ENCODE data around the gene AGAP2. TPM values are rescaled to one million over a fixed set of nuclear protein-coding genes. Genes with fewer than 3 reads are reported as not detected.

Gene AGAP2
- total and polyA plus RNA-seq, 2 of the 13 experiments (the other 11 are each of a cell fraction or from before 2014, with no cell fraction given): 0.38 to 0.45 TPM

- ATAC-seq: no peak
- Histone ChIP-seq H3K9me3 (ENCODE audit: low read length) (no peaks in the 10 kb centered on the region), H3K27ac (ENCODE audit: extremely low read length, insufficient read depth, low read length) (no peak overlapping the region), H3K9ac (ENCODE audit: insufficient read depth, low read depth, low read length) (no peak overlapping the region), H3K36me3 (replicated peaks in 1 of 2; ENCODE audit: control insufficient read depth in 1 of 2, insufficient read depth in 2 of 2, low read length in 2 of 2) (peaks cover 19 to 61% of the 10 kb centered on the region in 2 experiments), H4K20me1 (ENCODE audit: insufficient read depth, low read length) (no peaks in the 10 kb centered on the region), H3K27me3 (ENCODE audit: control insufficient read depth in 1 of 2, insufficient read depth in 2 of 2, low read length in 2 of 2) (no peaks in the 10 kb centered on the region), H3K4me1 (ENCODE audit: insufficient read depth, low read length) (peaks cover 5% of the 10 kb centered on the region; the same call in 1 of the 2 replicates), H2AFZ (ENCODE audit: low read length) (no peak overlapping the region), H3K4me3 (replicated peaks in 1 of 3; ENCODE audit: insufficient read depth in 1 of 3, low read depth in 2 of 3, low read length in 3 of 3) (no peak overlapping the region), H3K79me2 (ENCODE audit: insufficient read depth, low read length) (no peaks in the 10 kb centered on the region), H3K4me2 (ENCODE audit: low read depth, low read length) (no peak overlapping the region)
- intact Hi-C loops (cut with micrococcal nuclease; ENCODE audit: unreplicated experiment) (no loop called here), in situ Hi-C loops (cut with HindIII; ENCODE audit: extremely low pct_ligation_motif_present, low pct_unique_long_range_greater_than_20kb) (no loop called here)
- ChIA-PET CTCF (ENCODE audit: low intra/inter-chr PET ratio, low total read pairs) (no interaction called here), POLR2A (no interaction called here)
- 100% methylated on average over 4 of the region's 4 CpGs for WGBS (ENCODE audit: low lambda C conversion rate)
- FAIRE-seq: no peak
- no peak for DNase-seq (ENCODE audit: low spot score)
- BruUV-seq (replicated peaks): no TSS peak
- no peak for TF ChIP-seq ZFP90 (CRISPR knock-in tag; IDR thresholded peaks at IDR 0.05; ENCODE audit: borderline replicate concordance)
- no peak for TF ChIP-seq ZNF501 (CRISPR knock-in tag; IDR thresholded peaks at IDR 0.05)
- TF ChIP-seq ZBTB21 (CRISPR knock-in tag; IDR thresholded peaks at IDR 0.05): no peak
- no peak for TF ChIP-seq NR1H2 (CRISPR knock-in tag; IDR thresholded peaks at IDR 0.05; ENCODE audit: borderline replicate concordance, low read depth)
- TF ChIP-seq ZFY (CRISPR knock-in tag; IDR thresholded peaks at IDR 0.05): no peak
- no peak for TF ChIP-seq ATF1 (CRISPR knock-in tag; IDR thresholded peaks at IDR 0.05)
Observed at GRCh38 chr12:57716305-57716704, 22.2 kb downstream of the AGAP2 start.

DNA sequence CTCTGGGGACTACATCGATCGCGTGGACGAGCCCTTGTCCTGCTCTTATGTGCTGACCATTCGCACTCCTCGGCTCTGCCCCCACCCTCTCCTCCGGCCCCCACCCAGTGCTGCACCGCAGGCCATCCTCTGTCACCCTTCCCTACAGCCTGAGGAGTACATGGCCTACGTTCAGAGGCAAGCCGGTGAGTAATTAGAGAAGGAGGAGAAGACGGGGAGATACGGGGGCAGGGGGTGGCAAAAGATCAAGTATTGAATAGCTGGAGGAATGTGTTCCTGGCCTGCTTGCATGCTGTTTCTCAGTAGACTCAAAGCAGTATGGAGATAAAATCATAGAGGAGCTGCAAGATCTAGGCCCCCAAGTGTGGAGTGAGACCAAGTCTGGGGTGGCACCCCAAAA, 22.8 kb downstream of the AGAP2 start:
- H3K27ac ChIP-seq (ENCODE audit: extremely low read length, insufficient read depth, low read length): no peak overlapping the region
- H3K27me3 ChIP-seq (ENCODE audit: control insufficient read depth in 1 of 2, insufficient read depth in 2 of 2, low read length in 2 of 2): no peaks in the 10 kb centered on the region
- intact Hi-C loops (cut with micrococcal nuclease; ENCODE audit: unreplicated experiment) (no loop called here), in situ Hi-C loops (cut with HindIII; ENCODE audit: extremely low pct_ligation_motif_present, low pct_unique_long_range_greater_than_20kb) (no loop called here)
- no peak overlapping the region for H3K9ac ChIP-seq (ENCODE audit: insufficient read depth, low read depth, low read length)
- no TSS peak for BruUV-seq (replicated peaks)
- H3K4me3 ChIP-seq (replicated peaks in 1 of 3; ENCODE audit: insufficient read depth in 1 of 3, low read depth in 2 of 3, low read length in 3 of 3): no peak overlapping the region
- ChIA-PET POLR2A (no interaction called here), CTCF (ENCODE audit: low intra/inter-chr PET ratio, low total read pairs) (no interaction called here)
- DNase-seq (ENCODE audit: low spot score): no peak
- no peak overlapping the region for H3K4me2 ChIP-seq (ENCODE audit: low read depth, low read length)
- ATAC-seq: no peak
- no peak for FAIRE-seq
- no peaks in the 10 kb centered on the region for H3K79me2 ChIP-seq (ENCODE audit: insufficient read depth, low read length)
- 95% methylated on average over 12 of the region's 12 CpGs for WGBS (ENCODE audit: low lambda C conversion rate)
- H3K36me3 ChIP-seq (replicated peaks in 1 of 2; ENCODE audit: control insufficient read depth in 1 of 2, insufficient read depth in 2 of 2, low read length in 2 of 2): peaks cover 19 to 57% of the 10 kb centered on the region in 2 experiments
- H3K9me3 ChIP-seq (ENCODE audit: low read length): no peaks in the 10 kb centered on the region
- H2AFZ ChIP-seq (ENCODE audit: low read length): no peak overlapping the region
- H3K4me1 ChIP-seq (ENCODE audit: insufficient read depth, low read length): peaks cover 5% of the 10 kb centered on the region; the same call in 1 of the 2 replicates
- no peaks in the 10 kb centered on the region for H4K20me1 ChIP-seq (ENCODE audit: insufficient read depth, low read length)
- TF ChIP-seq MLLT10 (CRISPR knock-in tag; IDR thresholded peaks at IDR 0.05): no peak
- TF ChIP-seq, protein P1, sequence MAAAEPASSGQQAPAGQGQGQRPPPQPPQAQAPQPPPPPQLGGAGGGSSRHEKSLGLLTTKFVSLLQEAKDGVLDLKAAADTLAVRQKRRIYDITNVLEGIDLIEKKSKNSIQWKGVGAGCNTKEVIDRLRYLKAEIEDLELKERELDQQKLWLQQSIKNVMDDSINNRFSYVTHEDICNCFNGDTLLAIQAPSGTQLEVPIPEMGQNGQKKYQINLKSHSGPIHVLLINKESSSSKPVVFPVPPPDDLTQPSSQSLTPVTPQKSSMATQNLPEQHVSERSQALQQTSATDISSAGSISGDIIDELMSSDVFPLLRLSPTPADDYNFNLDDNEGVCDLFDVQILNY (CRISPR knock-in tag; conservative IDR thresholded peaks at IDR 0.05): no peak
- no peak for TF ChIP-seq ZNF556 (CRISPR knock-in tag; IDR thresholded peaks at IDR 0.05; ENCODE audit: borderline replicate concordance)
- no peak for TF ChIP-seq TBP (CRISPR knock-in tag; IDR thresholded peaks at IDR 0.05)
- TF ChIP-seq ZNF83 (CRISPR knock-in tag; IDR thresholded peaks at IDR 0.05; ENCODE audit: borderline replicate concordance): no peak
- TF ChIP-seq, protein P2, sequence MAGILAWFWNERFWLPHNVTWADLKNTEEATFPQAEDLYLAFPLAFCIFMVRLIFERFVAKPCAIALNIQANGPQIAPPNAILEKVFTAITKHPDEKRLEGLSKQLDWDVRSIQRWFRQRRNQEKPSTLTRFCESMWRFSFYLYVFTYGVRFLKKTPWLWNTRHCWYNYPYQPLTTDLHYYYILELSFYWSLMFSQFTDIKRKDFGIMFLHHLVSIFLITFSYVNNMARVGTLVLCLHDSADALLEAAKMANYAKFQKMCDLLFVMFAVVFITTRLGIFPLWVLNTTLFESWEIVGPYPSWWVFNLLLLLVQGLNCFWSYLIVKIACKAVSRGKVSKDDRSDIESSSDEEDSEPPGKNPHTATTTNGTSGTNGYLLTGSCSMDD (CRISPR knock-in tag; IDR thresholded peaks at IDR 0.05): no peak
- no peak for TF ChIP-seq HCFC1 (IDR thresholded peaks at IDR 0.05; ENCODE audit: low read depth, low read length)
- no peak for TF ChIP-seq ZKSCAN8 (CRISPR knock-in tag; IDR thresholded peaks at IDR 0.05; ENCODE audit: borderline replicate concordance)
- no peak for TF ChIP-seq RXRA (CRISPR knock-in tag; IDR thresholded peaks at IDR 0.05)
- TF ChIP-seq NAIF1 (CRISPR knock-in tag; IDR thresholded peaks at IDR 0.05; ENCODE audit: borderline replicate concordance): no peak
- TF ChIP-seq KDM1A (CRISPR knock-in tag; IDR thresholded peaks at IDR 0.05): no peak
- TF ChIP-seq ZNF275 (CRISPR knock-in tag; IDR thresholded peaks at IDR 0.05; ENCODE audit: borderline replicate concordance): no peak
